HCT116 (cell line): ENCODE results near the gene PDZD4.

Experiments
- ATF3 ChIP-seq: IDR thresholded peaks from 2 replicates; pipeline ENCODE4 v1.6.1; 2012
- CBX3 ChIP-seq: IDR thresholded peaks from 2 replicates; pipeline ENCODE4 v1.6.1; 2012; ENCODE audit warnings: low read depth
- CTCF ChIP-seq, 3 experiments: fragments of 200-600 bp in 1 of 3; sonication (generic) in 1 of 3; IDR thresholded peaks in 2 of 3; conservative IDR thresholded peaks in 1 of 3; 2 replicates each; pipeline ENCODE4 v1.5.1; 2012 to 2017; ENCODE audit warnings: low read depth in 2 of 3, low read length in 2 of 3, antibody characterized with exemption in 1 of 3, borderline replicate concordance in 1 of 3, control low read depth in 1 of 3, mild to moderate bottlenecking in 1 of 3, mixed read lengths in 1 of 3, mixed run types in 1 of 3, moderate library complexity in 1 of 3; ENCODE audit not compliant: insufficient read depth in 1 of 3
- EGR1 ChIP-seq: IDR thresholded peaks from 2 replicates; pipeline ENCODE4 v1.6.1; 2012; ENCODE audit warnings: low read depth
- EZH2 ChIP-seq: fragments of 200-600 bp; sonication (generic); IDR thresholded peaks from 2 replicates; pipeline ENCODE4 v1.6.1; 2017; ENCODE audit warnings: antibody characterized with exemption, mixed run types
- EZH2phosphoT487 ChIP-seq: fragments of 200-600 bp; IDR thresholded peaks from 2 replicates; pipeline ENCODE4 v1.6.1; 2018; ENCODE audit warnings: antibody characterized with exemption, borderline replicate concordance
- JUND ChIP-seq: IDR thresholded peaks from 2 replicates; pipeline ENCODE4 v1.6.1; 2012
- MAX ChIP-seq: IDR thresholded peaks from 2 replicates; pipeline ENCODE4 v1.6.1; 2012
- POLR2A ChIP-seq: IDR thresholded peaks from 2 replicates; pipeline ENCODE4 v1.7.0; 2011; ENCODE audit warnings: borderline replicate concordance; ENCODE audit not compliant: insufficient read depth, insufficient read length; ENCODE audit errors: extremely low read depth
- POLR2AphosphoS5 ChIP-seq: IDR thresholded peaks from 2 replicates; pipeline ENCODE4 v1.6.1; 2011; ENCODE audit warnings: mild to moderate bottlenecking, low read depth, low read length, moderate library complexity
- SIN3A ChIP-seq: IDR thresholded peaks from 2 replicates; pipeline ENCODE4 v1.6.1; 2012; ENCODE audit warnings: low read depth
- SRF ChIP-seq: IDR thresholded peaks from 2 replicates; pipeline ENCODE4 v1.6.1; 2012; ENCODE audit warnings: low read depth
- ZFX ChIP-seq: fragments of 450-650 bp; IDR thresholded peaks from 2 replicates; pipeline ENCODE4 v1.6.1; 2017
- ZNF274 ChIP-seq: fragments of 200-500 bp; sonication (Bioruptor generic); IDR thresholded peaks from 2 replicates; pipeline ENCODE4 v1.6.1; 2014; ENCODE audit warnings: mild to moderate bottlenecking, low read depth, low read length, inconsistent platforms

- TF ChIP-seq JUND (no peak), POLR2AphosphoS5 (no peak), ZFX (no peak), CTCF (IDR thresholded peaks at IDR 0.05 in 2 of 3, conservative IDR thresholded peaks at IDR 0.05 in 1 of 3; ENCODE audit: borderline replicate concordance in 1 of 3, insufficient read depth in 1 of 3, low read depth in 2 of 3, low read length in 2 of 3) (no peak), EZH2phosphoT487 (no peak), ATF3 (no peak), CBX3 (no peak), POLR2A (no peak), EGR1 (no peak), EZH2 (no peak), ZNF274 (no peak), MAX (no peak), SRF (no peak), SIN3A (no peak)
Measured at GRCh38 chrX:153828308-153828707, 2.0 kb downstream of the PDZD4 start.
